AG08395 (cell line): ENCODE measurements around the gene TOB1.

Experiments
- DNase-seq: peaks from one replicate; pipeline ENCODE4 v3.0.0; 2012; ENCODE audit warnings: mixed read lengths, low spot score

Gene TOB1

GRCh38 chr17:50866261-50866949, at the start of gene TOB1:
TSS of gene TOB1 (minus strand) at chr17:50866354. CDS start at chr17:50864017, 2,337 bp downstream.
- peak; percentile 97 for DNase-seq

- no peak for DNase-seq
Measured at GRCh38 chr17:50914505-50915063, 48.4 kb upstream of the TOB1 start.

GRCh38 chr17:50913120-50913519, 47.0 kb upstream of the TOB1 start:
- DNase-seq, result no peak

GRCh38 chr17:50911890-50912289, 45.7 kb upstream of the TOB1 start:
- DNase-seq, result no peak

GRCh38 chr17:50911450-50911849, 45.3 kb upstream of the TOB1 start:
- no peak for DNase-seq

- no peak for DNase-seq
Measured at GRCh38 chr17:50909765-50910605, 43.8 kb upstream of the TOB1 start.

- no peak for DNase-seq
Measured at GRCh38 chr17:50908860-50909764, 43.0 kb upstream of the TOB1 start.

GRCh38 chr17:50908140-50908859, 42.1 kb upstream of the TOB1 start:
- DNase-seq, result no peak

GRCh38 chr17:50906443-50906842, 40.3 kb upstream of the TOB1 start:
- no peak for DNase-seq

GRCh38 chr17:50905460-50905803, 39.3 kb upstream of the TOB1 start:
- DNase-seq, result no peak

- DNase-seq, result no peak
Measured at GRCh38 chr17:50904518-50905459, 38.6 kb upstream of the TOB1 start.

- DNase-seq, result no peak
Measured at GRCh38 chr17:50903604-50904517, 37.7 kb upstream of the TOB1 start.

- no peak for DNase-seq
Measured at GRCh38 chr17:50902372-50903353, 36.5 kb upstream of the TOB1 start.

- DNase-seq, result no peak
Measured at GRCh38 chr17:50900383-50900892, 34.3 kb upstream of the TOB1 start.

- no peak for DNase-seq
Measured at GRCh38 chr17:50899559-50900319, 33.6 kb upstream of the TOB1 start.

GRCh38 chr17:50899005-50899460, 32.9 kb upstream of the TOB1 start:
- no peak for DNase-seq
